H1 (cell line): ENCODE data around the gene GSKIP.

Source experiments
- CBX8 ChIP-seq: fragments of 300-800, 300-1000 bp; sonication (generic); IDR thresholded peaks from 2 replicates; pipeline ENCODE4 v1.7.1; 2016; ENCODE audit warnings: low read depth, low read length, borderline replicate concordance
- GABPA ChIP-seq: IDR thresholded peaks from 2 replicates; pipeline ENCODE4 v1.6.1; 2011; ENCODE audit warnings: mild to moderate bottlenecking, low read length, moderate library complexity, borderline replicate concordance; ENCODE audit not compliant: insufficient read depth
- NANOG ChIP-seq: IDR thresholded peaks from 2 replicates; pipeline ENCODE4 v1.6.1; 2011; ENCODE audit warnings: low read length, low read depth, mild to moderate bottlenecking, inconsistent platforms; ENCODE audit not compliant: insufficient read depth, poor library complexity, severe bottlenecking
- YY1 ChIP-seq: IDR thresholded peaks from 2 replicates; pipeline ENCODE4 v1.6.1; 2011; ENCODE audit warnings: low read depth, mild to moderate bottlenecking, low read length

GRCh38 chr14:96407935-96408570 lies 44.7 kb downstream of the GSKIP start:
- no peak for TF ChIP-seq YY1
- no peak for TF ChIP-seq NANOG
- no peak for TF ChIP-seq GABPA
- TF ChIP-seq CBX8 = no peak
